ENCODE results near the gene ESPNL. TPM values are rescaled to one million over a fixed set of nuclear protein-coding genes. Genes with fewer than 3 reads are reported as not detected.

Gene ESPNL
- total RNA-seq, 1 donor from 2014 or later = 0.69 TPM

DNA sequence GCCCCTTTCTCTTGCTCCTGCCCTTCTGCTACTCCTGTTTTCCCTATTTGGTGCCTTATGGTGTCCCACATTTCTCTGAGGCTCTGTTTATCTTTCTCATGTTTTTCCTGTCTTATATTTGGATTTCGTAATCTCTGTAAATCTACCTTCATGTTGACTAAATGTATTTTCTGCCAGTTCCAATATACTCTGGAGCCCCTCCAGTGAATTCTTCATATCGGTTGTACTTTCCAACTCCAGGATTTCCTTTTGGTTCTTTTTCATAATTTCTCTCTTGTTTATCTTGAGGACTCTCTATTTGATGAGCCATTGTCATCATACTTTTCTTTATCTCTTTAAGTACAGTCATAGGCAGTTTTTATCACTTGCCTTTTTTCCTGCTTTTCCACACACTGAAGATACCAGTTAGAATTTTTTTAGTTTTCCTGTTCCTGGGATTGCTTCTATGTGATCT is 20.2 kb upstream of the ESPNL start:
- DNase-seq = no peak

- DNase-seq = no peak
Measured at GRCh38 chr2:238080518-238080917, 19.6 kb upstream of the ESPNL start.

GRCh38 chr2:238081150-238081549 is 19.0 kb upstream of the ESPNL start:
- DNase-seq = no peak

- DNase-seq = no peak
Measured at GRCh38 chr2:238081561-238081960, 18.6 kb upstream of the ESPNL start.

- DNase-seq = no peak
Measured at GRCh38 chr2:238082151-238082550, 18.0 kb upstream of the ESPNL start.

DNA sequence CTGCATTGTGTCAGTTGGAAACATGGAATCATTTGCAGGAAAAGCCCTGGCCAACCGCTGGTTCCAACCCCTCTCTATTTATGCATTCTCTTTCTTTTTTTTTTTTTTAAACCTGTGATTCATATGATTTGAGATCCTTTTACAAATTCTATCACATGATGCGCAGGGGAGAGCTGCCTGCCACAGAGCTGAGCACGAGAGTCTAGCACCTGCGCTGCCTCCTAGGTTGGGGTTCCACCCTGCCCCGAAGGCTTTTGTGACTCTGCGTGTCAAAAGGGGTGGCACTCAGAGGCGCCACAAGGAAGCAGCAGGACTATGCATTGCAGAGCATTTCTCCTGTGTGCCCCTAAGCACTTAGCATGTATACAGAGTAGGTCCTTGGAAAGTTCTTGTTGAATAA is 17.3 kb upstream of the ESPNL start:
- no peak for DNase-seq

DNA sequence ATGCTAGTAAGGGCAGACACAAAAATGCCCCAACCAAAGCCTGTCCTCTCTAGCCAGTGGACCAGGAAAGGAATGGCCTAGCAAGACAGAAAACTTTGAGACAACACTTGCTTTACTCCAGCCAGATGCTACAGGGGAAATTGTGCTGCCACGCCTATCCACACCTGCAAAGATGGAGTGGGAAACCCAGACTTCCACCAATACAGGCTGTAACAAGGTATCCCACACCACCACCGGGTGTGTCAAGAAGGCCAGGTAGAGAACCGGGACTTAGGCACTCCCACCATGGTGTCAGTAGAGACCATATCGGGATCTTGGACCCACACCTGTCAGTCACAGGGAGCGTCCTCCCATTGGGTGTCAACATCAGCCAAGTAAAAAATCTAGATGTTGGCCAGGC is 16.2 kb upstream of the ESPNL start:
- no peak for DNase-seq

DNA sequence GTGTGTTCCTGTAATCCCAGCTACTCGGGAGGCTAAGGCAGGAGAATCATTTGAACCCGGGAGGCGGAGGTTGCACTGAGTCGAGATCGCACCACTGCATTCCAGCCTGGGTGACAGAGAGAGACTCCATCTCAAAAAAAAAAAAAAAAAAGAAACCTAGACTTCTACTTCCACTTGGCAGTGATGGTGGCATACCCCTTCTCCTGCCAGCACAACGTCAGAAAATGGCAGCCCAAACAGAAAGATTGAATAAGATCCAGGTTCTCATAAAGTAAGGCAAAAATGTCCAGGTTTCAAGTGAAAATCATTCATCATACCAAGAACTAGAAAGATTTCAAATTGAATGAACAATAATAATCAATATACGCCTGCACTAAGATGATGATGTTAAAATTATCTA is 15.4 kb upstream of the ESPNL start:
- no peak for DNase-seq

DNA sequence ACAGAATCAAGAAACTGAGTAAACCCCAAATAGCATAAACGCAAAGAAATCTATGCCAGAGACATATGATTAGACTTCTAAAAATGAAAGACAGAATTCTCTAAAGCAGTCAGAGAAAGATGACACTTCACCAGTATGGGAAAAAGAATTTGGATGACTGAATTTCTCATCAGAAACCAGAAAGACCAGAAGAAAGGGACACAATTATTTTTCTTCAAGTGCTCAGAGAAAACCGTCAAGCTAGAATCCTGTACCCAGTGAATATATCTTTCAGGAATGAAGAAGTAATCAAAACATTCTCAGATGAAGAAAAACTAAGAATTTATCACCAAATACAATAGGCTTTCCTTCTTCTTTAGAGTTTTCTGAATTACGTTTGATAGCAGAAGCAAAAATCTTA is 14.2 kb upstream of the ESPNL start:
- DNase-seq = no peak

GRCh38 chr2:238087211-238087610 is 12.9 kb upstream of the ESPNL start:
- DNase-seq = no peak

GRCh38 chr2:238090887-238091286 is 9.3 kb upstream of the ESPNL start:
- DNase-seq = no peak

DNA sequence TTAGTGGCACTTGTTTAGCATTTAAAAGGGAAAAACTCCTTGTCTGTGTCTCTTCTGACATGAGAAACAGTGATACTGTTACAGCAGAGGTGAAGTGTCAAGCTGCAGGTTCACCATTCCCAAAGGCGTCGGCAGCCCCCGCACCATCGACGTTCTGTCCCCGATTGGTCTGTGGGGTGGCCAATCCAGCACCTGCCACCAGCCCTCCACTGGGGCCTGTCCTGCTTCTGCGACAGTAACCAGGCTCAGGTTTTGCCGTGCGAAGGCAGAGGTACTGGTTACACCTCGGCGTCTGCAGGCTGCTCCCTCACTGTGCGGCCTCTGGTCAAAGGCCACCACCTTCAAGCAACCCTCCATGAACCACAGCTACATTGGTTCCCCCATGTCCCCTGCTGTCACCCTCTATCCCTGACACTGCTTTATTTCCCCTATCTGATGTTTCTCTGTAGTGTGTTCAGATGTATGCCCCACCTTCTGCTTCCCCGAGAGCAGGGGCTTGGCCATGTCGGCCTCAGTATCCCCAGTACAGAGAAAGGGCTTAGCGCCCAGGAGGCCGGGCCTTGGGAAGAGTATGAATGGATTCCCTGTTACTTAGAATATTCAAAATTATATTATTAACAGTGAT is 8.6 kb upstream of the ESPNL start:
- DNase-seq = no peak

- no peak for DNase-seq
Measured at GRCh38 chr2:238092486-238093035, 7.6 kb upstream of the ESPNL start.

DNA sequence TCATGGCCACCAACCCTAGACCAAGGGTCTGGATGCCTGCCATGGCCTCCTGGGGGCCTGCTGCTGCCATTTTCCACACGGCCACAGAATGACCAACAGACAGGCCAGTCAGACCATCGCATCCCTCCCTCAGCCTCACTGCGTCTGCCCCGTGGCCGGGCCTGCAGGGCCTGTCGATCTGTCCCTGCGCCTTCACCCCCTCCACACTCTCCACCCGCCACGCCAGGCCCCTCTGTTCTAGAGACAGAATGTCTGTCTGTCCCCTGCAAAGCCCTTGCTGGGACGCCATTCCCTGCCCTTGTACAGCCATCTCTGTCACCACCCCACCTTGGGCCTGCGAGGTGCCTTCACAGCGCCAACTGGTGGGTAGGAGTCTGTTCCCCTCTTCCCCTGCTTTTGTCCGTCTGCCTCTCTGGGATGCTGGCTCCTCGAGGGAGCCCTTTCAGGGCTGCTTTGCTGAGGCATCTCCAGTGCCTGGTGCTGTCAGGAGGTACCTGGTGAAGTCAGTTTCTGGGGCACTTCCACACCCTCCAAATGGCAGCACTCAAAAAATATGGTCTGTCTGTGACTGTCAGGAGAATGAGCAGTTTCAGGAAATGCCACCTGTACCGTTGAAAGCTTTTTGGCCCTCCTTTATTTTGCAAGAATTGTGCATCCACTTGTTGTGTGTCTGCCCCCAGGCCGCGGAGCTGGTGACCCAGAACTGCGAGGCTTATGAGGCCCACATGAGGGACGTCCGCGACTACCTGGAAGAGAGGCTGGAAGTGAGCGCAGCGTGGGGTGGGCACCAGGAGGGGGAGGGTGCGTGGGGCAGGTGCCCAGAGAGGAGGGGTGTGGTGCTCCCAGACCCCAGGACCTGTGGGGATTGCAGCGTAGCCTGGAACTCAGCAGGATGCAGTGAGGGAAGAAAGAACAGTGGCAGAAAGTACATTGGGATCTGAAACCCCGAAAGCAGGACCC is 6.7 kb upstream of the ESPNL start:
- DNase-seq = no peak

- no peak for DNase-seq
Measured at GRCh38 chr2:238094438-238095022, 5.6 kb upstream of the ESPNL start.

DNA sequence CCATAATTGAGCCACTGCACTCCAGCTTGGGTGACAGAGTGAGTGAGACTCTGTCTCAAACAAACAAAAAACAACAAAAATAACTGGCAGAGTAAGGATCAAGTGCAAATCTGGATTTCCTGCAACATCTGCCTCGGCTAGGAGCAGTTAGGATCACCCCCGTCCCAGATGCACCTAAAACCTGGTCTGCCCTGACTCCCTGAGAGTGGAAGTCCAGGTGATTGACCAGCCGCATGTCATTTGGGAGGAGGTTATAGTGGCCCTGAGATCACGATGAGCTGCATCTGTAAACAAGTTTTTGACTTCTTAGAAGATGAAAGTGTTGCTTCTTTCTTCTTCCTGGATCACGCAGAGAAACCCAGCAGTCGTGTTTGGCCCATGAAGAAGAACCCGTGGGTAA is 5.0 kb upstream of the ESPNL start:
- no peak for DNase-seq

- DNase-seq = no peak
Measured at GRCh38 chr2:238096311-238097011, 3.7 kb upstream of the ESPNL start.

DNA sequence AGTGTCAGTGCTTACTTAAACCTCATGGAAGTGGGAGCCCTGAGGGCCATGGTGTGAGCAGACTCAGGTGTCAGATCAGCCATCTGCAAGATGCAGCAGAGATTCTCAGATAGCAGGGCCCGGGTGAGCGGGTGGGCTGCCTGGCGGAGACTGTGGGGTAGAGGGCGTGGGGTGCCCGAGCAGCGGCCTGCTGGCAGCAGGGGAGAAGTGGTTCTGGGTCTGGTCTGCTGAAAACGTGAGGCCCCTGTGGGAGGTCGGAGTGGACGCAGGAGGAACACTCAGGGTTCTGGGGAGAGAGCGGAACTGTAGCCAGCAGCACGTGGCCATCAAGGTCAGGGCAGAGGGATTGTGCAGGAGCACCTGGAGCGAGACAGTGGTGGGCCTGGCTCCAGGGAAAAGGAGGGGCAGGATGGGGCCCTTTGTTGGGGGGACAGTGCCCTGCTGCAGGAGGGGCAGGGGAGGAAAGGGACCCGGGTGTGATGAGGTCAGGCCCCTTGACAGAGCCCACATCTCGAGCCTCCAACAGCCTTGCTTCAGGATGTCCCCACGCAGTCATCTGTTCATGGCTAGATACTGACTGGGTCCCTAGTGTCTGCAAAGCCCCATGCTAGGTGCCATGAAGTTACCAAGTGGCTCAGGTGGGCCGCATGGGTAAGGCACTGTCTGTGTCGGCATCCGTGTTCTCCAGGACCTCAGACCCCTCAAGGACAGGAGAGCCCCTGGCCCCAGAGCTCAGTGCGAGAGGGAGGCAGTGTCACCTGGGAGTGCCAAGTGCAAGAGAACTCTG is 2.7 kb upstream of the ESPNL start:
- DNase-seq = no peak

GRCh38 chr2:238097988-238098871 is 1.9 kb upstream of the ESPNL start:
- no peak for DNase-seq

Data from skin of body (tissue), 2 donors.